DOHH2 (cell line): ENCODE results near the gene AMY1C.
"Not testable (repeated sequence)": the region's sequence is repeated elsewhere in the genome, so short reads cannot be mapped to it uniquely, and the experiment has no call there.

ENCODE experiments used
- H3F3A ChIP-seq: fragments of 200-600 bp; sonication (generic), shearing (Covaris generic); 2 replicates; pipeline ENCODE4 v1.6.0; 2016; ENCODE audit warnings: antibody characterized with exemption, mild to moderate bottlenecking; ENCODE audit not compliant: control insufficient read depth, insufficient read depth
- H3K27ac ChIP-seq: fragments of 200-600 bp; sonication (generic); 2 replicates; pipeline ENCODE4 v1.5.1; 2014; ENCODE audit warnings: low read depth, mild to moderate bottlenecking, low read length, moderate library complexity
- H3K27me3 ChIP-seq: fragments of 200-600 bp; sonication (generic); 2 replicates; pipeline ENCODE4 v1.6.1; 2014; ENCODE audit warnings: mild to moderate bottlenecking, low read length, mixed read lengths; ENCODE audit not compliant: control insufficient read depth
- H3K36me3 ChIP-seq: fragments of 200-600 bp; sonication (generic); 2 replicates; pipeline ENCODE4 v1.6.1; 2014; ENCODE audit warnings: mild to moderate bottlenecking, low read length, moderate library complexity, mixed read lengths; ENCODE audit not compliant: control insufficient read depth
- H3K4me1 ChIP-seq: fragments of 200-600 bp; sonication (generic); 2 replicates; pipeline ENCODE4 v1.6.1; 2014; ENCODE audit warnings: mild to moderate bottlenecking, low read length, mixed read lengths; ENCODE audit not compliant: control insufficient read depth
- H3K4me2 ChIP-seq: fragments of 200-600 bp; sonication (generic); 2 replicates; pipeline ENCODE4 v1.6.0; 2014; ENCODE audit warnings: mild to moderate bottlenecking, low read length, moderate library complexity
- H3K4me3 ChIP-seq: fragments of 200-600 bp; sonication (generic); 2 replicates; pipeline ENCODE4 v1.5.1; 2014; ENCODE audit warnings: mild to moderate bottlenecking, low read length, mixed read lengths
- H3K79me2 ChIP-seq: fragments of 200-600 bp; sonication (generic); 2 replicates; pipeline ENCODE4 v1.6.1; 2014; ENCODE audit warnings: mild to moderate bottlenecking, low read length, mixed read lengths; ENCODE audit not compliant: control insufficient read depth
- H3K9me2 ChIP-seq: fragments of 200-600 bp; sonication (generic); replicated peaks from 2 replicates; pipeline ENCODE4 v1.6.1; 2014; ENCODE audit warnings: mild to moderate bottlenecking, low read length, mixed read lengths; ENCODE audit not compliant: control insufficient read depth
- H3K9me3 ChIP-seq: fragments of 200-600 bp; sonication (generic); 2 replicates; pipeline ENCODE4 v1.6.1; 2014; ENCODE audit warnings: antibody characterized with exemption, low read length, mixed read lengths; ENCODE audit not compliant: control insufficient read depth, insufficient read depth
- H4K20me1 ChIP-seq: fragments of 200-600 bp; sonication (generic); 2 replicates; pipeline ENCODE4 v1.6.0; 2014; ENCODE audit warnings: low read depth, mild to moderate bottlenecking, antibody characterized with exemption, low read length, moderate library complexity; ENCODE audit not compliant: control insufficient read depth, insufficient read depth

The AMY1C gene

DNA sequence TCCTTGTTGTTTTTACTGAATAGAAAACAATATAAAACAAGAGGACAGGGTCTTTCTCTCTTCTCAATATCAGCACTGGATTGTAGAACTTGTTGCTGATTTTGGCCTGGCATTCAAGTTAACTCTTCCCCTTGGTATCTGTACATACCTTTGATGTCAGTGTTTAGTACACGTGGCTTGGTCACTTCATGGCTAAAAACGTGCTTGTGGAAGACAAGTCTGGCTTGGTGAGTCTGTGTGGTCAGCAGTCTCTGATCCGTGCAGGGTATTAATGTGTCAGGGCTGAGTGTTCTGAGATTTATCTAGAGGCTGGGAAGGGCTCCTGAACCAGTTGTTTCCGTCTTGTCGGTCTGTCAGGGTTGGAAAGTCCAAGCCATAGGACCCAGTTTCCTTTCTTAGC, at the start of gene AMY1C:
TSS of gene AMY1C (plus strand) at position 301 of the 400 bp plus-strand sequence. CDS start 572 bp downstream, outside the sequence.
- H3K79me2 ChIP-seq, H3K4me3 ChIP-seq, H3F3A ChIP-seq, H3K4me2 ChIP-seq, H3K9me3 ChIP-seq, H3K27me3 ChIP-seq, H3K4me1 ChIP-seq, H3K36me3 ChIP-seq, H4K20me1 ChIP-seq, H3K27ac ChIP-seq, H3K9me2 ChIP-seq: not testable (repeated sequence)

DNA sequence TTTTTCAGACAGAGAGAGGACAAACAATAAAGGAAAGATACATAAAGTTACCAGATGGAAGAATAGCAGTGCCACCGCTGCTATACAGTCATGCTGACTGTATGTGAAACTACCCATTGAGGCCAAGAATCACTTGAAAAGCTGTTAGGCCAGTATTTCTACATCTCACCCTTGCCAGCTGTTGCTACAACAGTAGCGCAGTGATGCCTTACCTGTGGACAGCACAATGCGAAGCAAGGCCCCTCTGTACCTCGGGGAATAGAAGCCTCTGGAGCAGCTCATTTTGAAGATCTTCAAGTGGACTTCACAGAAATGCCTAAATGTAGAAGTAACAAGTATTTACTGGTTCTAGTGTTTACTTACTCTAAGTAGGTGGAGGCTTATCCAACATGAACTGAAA, 49.0 kb upstream of the AMY1C start:
- not testable (repeated sequence) for H3F3A ChIP-seq, H3K27ac ChIP-seq, H3K4me3 ChIP-seq, H3K36me3 ChIP-seq, H4K20me1 ChIP-seq, H3K4me2 ChIP-seq, H3K9me2 ChIP-seq, H3K9me3 ChIP-seq, H3K79me2 ChIP-seq, H3K27me3 ChIP-seq, H3K4me1 ChIP-seq

DNA sequence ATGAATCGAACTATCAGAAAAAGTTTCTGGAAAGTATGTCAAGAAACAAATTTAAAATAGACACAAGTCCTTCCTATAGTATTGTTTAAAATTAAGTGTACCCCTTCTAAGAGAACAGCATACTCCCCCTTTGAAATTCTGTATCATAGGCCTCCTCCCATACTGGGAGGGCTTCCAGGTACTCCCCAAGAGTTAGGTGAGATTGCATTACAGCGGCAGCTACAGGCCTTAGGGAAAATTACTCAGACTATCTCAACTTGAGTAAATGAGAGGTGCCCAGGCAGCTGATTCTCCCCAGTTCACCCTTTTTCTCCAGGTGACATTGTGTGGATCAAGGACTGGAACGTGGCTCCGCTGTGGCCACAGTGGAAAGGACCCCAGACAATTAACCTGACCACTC, 48.4 kb upstream of the AMY1C start:
- H4K20me1 ChIP-seq, H3K9me2 ChIP-seq, H3K4me2 ChIP-seq, H3K4me3 ChIP-seq, H3K9me3 ChIP-seq, H3K79me2 ChIP-seq, H3K27me3 ChIP-seq, H3K36me3 ChIP-seq, H3K4me1 ChIP-seq, H3F3A ChIP-seq, H3K27ac ChIP-seq: not testable (repeated sequence)

DNA sequence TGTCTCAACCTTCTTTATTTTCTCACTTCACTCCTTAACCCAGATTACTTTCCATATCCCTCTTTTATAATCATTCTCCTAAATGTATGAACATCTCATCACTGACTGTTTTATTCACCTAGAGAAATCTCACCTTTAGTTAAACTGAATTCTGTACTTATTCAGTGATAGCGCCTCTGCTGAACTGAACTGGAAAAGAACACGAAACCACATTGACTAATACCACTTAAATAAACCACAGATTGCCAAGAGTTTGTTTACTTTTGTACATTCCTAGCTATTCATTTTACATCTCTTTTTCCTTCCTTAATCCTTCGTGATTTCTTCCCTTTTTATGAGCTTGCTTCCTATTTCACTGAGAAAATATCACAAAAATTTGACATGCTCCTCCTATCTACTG, 42.0 kb upstream of the AMY1C start:
- not testable (repeated sequence) for H3K4me1 ChIP-seq, H3K79me2 ChIP-seq, H3K27ac ChIP-seq, H3K27me3 ChIP-seq, H4K20me1 ChIP-seq, H3K4me3 ChIP-seq, H3K4me2 ChIP-seq, H3K9me2 ChIP-seq, H3K36me3 ChIP-seq, H3F3A ChIP-seq, H3K9me3 ChIP-seq

DNA sequence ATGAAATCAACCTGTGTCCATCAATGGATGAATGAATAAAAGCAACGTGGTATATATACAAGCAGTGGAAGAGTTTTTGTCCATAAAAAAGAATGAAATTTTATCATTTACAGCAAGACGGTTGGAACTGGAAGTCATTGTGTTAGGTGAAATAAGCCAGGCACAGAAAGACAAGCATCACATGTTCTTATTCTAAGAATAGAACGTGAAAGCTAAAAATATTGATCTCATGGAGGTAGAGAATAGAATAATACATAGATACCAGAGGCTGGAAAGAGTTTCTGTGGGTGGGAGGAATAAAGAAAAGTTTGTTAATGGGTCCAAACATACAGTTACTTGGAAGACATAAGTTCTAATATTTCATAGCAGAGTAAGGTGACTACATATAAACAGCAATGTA, 39.3 kb upstream of the AMY1C start:
- H3K4me1 ChIP-seq, H3K27ac ChIP-seq, H3K27me3 ChIP-seq, H3K9me3 ChIP-seq, H3K36me3 ChIP-seq, H3K4me3 ChIP-seq, H3F3A ChIP-seq, H3K9me2 ChIP-seq, H3K4me2 ChIP-seq, H3K79me2 ChIP-seq, H4K20me1 ChIP-seq: not testable (repeated sequence)

DNA sequence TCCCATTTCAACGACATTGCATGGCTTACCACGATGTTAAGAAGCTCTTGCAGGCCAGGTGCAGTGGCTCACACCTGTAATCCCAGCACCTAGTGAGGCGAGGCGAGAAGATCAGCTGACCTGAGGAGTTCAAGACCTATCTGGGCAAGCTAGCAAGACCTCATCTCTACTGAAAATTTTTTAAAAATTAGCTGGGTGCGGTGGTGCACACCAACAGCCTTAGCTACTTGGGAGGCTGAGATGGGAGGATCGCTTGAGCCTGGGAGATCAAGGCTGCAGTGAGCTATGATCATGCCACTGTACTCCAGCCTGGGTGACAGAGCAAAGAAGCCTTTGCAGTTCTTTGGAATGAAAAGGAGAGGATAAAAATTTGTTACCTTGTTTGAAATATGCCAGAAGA, 32.3 kb upstream of the AMY1C start:
- not testable (repeated sequence) for H3K27ac ChIP-seq, H3K27me3 ChIP-seq, H3K4me1 ChIP-seq, H3K36me3 ChIP-seq, H3K4me2 ChIP-seq, H3F3A ChIP-seq, H3K79me2 ChIP-seq, H3K9me2 ChIP-seq, H3K4me3 ChIP-seq, H3K9me3 ChIP-seq, H4K20me1 ChIP-seq

DNA sequence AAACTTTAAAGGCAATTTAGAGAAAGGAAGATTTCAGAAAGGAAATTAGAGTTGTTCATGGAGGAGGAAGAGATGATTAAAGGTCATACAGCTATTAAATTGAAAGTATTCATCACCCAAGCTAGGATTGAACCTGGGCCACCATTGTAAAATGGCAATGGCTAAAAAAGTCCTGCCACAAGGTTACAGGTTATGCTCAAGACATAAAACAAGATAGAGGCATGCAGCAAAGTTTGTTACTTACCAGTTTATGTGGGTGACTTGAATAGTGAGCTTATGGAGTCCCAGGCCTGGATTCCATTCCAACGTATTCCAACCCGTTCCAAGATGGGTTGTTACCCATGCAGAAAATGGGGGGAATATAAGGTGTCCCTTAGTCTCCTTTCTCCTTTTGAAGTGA, 28.2 kb upstream of the AMY1C start:
- H3K27me3 ChIP-seq, H3K27ac ChIP-seq, H3K9me2 ChIP-seq, H3F3A ChIP-seq, H3K36me3 ChIP-seq, H3K4me1 ChIP-seq, H3K79me2 ChIP-seq, H3K9me3 ChIP-seq, H3K4me3 ChIP-seq, H3K4me2 ChIP-seq, H4K20me1 ChIP-seq: not testable (repeated sequence)

DNA sequence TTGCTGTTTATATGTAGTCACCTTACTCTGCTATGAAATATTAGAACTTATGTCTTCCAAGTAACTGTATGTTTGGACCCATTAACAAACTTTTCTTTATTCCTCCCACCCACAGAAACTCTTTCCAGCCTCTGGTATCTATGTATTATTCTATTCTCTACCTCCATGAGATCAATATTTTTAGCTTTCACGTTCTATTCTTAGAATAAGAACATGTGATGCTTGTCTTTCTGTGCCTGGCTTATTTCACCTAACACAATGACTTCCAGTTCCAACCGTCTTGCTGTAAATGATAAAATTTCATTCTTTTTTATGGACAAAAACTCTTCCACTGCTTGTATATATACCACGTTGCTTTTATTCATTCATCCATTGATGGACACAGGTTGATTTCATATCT, 14.4 kb upstream of the AMY1C start:
- not testable (repeated sequence) for H3K36me3 ChIP-seq, H3K27ac ChIP-seq, H3K9me3 ChIP-seq, H3F3A ChIP-seq, H3K27me3 ChIP-seq, H4K20me1 ChIP-seq, H3K4me2 ChIP-seq, H3K79me2 ChIP-seq, H3K9me2 ChIP-seq, H3K4me3 ChIP-seq, H3K4me1 ChIP-seq

DNA sequence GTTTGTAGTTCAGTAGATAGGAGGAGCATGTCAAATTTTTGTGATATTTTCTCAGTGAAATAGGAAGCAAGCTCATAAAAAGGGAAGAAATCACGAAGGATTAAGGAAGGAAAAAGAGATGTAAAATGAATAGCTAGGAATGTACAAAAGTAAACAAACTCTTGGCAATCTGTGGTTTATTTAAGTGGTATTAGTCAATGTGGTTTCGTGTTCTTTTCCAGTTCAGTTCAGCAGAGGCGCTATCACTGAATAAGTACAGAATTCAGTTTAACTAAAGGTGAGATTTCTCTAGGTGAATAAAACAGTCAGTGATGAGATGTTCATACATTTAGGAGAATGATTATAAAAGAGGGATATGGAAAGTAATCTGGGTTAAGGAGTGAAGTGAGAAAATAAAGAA, 11.7 kb upstream of the AMY1C start:
- H3K27ac ChIP-seq, H3K4me1 ChIP-seq, H3K4me2 ChIP-seq, H3K36me3 ChIP-seq, H4K20me1 ChIP-seq, H3K79me2 ChIP-seq, H3K27me3 ChIP-seq, H3K4me3 ChIP-seq, H3F3A ChIP-seq, H3K9me2 ChIP-seq, H3K9me3 ChIP-seq: not testable (repeated sequence)
